H1 (cell line): ENCODE data around the gene LARGE2. TPM values are rescaled to one million over a fixed set of nuclear protein-coding genes. Genes with fewer than 3 reads are reported as not detected.
A peak's percentile ranks its signal among the peaks of the same experiment; 100 is the strongest.

Source experiments
- CTCF ChIA-PET: fragments of 300-600 bp; sonication (Branson Sonifier 250); formaldehyde crosslinking; loops from one replicate; lab custom pipeline; 2021; ENCODE audit not compliant: partially characterized antibody; lab: Charles Lee
- POLR2A ChIA-PET: fragments of 300-600 bp; sonication (Branson Sonifier 250); formaldehyde crosslinking; loops from one replicate; lab custom pipeline; 2021; ENCODE audit warnings: inconsistent platforms; ENCODE audit not compliant: partially characterized antibody; lab: Charles Lee
- DNase-seq, 2 experiments: peaks; one replicate each; pipeline versions ENCODE4 v3.0.0 to v3.0.0-alpha.2; 2010 to 2022; ENCODE audit warnings: low spot score in 2 of 2, low read depth in 1 of 2, mixed read lengths in 1 of 2
- FAIRE-seq: peaks from 2 replicates; lab custom pipeline; 2011; peaks lifted over from hg19 to GRCh38; lab: Jason Lieb, UNC
- H2AFZ ChIP-seq: 2 replicates; pipeline ENCODE4 v1.8.1; 2012; ENCODE audit warnings: low read length, inconsistent platforms
- H2AK5ac ChIP-seq: 2 replicates; pipeline ENCODE4 v1.6.1; 2013; ENCODE audit warnings: low read depth, low read length
- H2BK120ac ChIP-seq: replicated peaks from 2 replicates; pipeline ENCODE3; 2013; ENCODE audit warnings: low read depth, low read length, inconsistent platforms
- H2BK12ac ChIP-seq: 2 replicates; pipeline ENCODE4 v1.6.1; 2013; ENCODE audit warnings: low read depth, low read length
- H2BK15ac ChIP-seq: 2 replicates; pipeline ENCODE4 v1.6.1; 2013; ENCODE audit warnings: low read length
- H2BK20ac ChIP-seq: 2 replicates; pipeline ENCODE4 v1.6.1; 2013; ENCODE audit warnings: low read length
- H2BK5ac ChIP-seq: 2 replicates; pipeline ENCODE4 v1.6.1; 2013; ENCODE audit warnings: low read depth, low read length
- H3K14ac ChIP-seq: 2 replicates; pipeline ENCODE4 v1.6.1; 2013; ENCODE audit warnings: inconsistent platforms; ENCODE audit not compliant: insufficient read length
- H3K18ac ChIP-seq: 2 replicates; pipeline ENCODE4 v1.6.1; 2013; ENCODE audit warnings: low read length; ENCODE audit errors: extremely low read depth
- H3K23ac ChIP-seq: 2 replicates; pipeline ENCODE4 v1.6.1; 2013; ENCODE audit warnings: inconsistent platforms; ENCODE audit not compliant: insufficient read length
- H3K23me2 ChIP-seq: 2 replicates; pipeline ENCODE4 v1.6.1; 2013; ENCODE audit warnings: low read depth, low read length
- H3K27ac ChIP-seq: 2 replicates; pipeline ENCODE4 v1.6.1; 2011; ENCODE audit warnings: low read depth, low read length, inconsistent platforms
- H3K27me3 ChIP-seq, 4 experiments: replicated peaks in 1 of 4; 1 replicate in 1 of 4; 2 replicates in 3 of 4; pipeline versions ENCODE4 v1.6.1 to v1.8.1; 2011 to 2013; ENCODE audit warnings: low read length in 3 of 4, mild to moderate bottlenecking in 3 of 4, inconsistent platforms in 2 of 4, mixed read lengths in 2 of 4, moderate library complexity in 1 of 4; ENCODE audit not compliant: control insufficient read depth in 3 of 4, insufficient read depth in 3 of 4; ENCODE audit errors: extremely low read depth in 1 of 4
- H3K36me3 ChIP-seq, 4 experiments: 2 replicates each; pipeline versions ENCODE4 v1.6.1 to v1.8.1; 2011 to 2013; ENCODE audit warnings: mild to moderate bottlenecking in 4 of 4, low read length in 3 of 4, moderate library complexity in 2 of 4, control low read depth in 1 of 4, inconsistent platforms in 1 of 4; ENCODE audit not compliant: insufficient read depth in 4 of 4, control insufficient read depth in 2 of 4
- H3K4ac ChIP-seq: replicated peaks from 2 replicates; pipeline ENCODE3; 2013; ENCODE audit warnings: low read length, low read depth, mixed read lengths, inconsistent platforms; ENCODE audit not compliant: insufficient read length
- H3K4me1 ChIP-seq, 4 experiments: replicated peaks in 1 of 4; 1 replicate in 1 of 4; 2 replicates in 3 of 4; pipeline versions ENCODE4 v1.6.1 to v1.8.1; 2011 to 2013; ENCODE audit warnings: low read length in 3 of 4, inconsistent platforms in 2 of 4, mixed read lengths in 1 of 4; ENCODE audit not compliant: insufficient read depth in 4 of 4, control insufficient read depth in 3 of 4
- H3K4me2 ChIP-seq, 2 experiments: 2 replicates each; pipeline versions ENCODE4 v1.6.1 to v1.8.1; 2011 to 2013; ENCODE audit warnings: low read depth in 2 of 2, low read length in 2 of 2, control low read depth in 1 of 2, inconsistent platforms in 1 of 2, mild to moderate bottlenecking in 1 of 2; ENCODE audit not compliant: insufficient read depth in 1 of 2
- H3K4me3 ChIP-seq, 4 experiments: fragments of 200-600, 300-600 bp in 1 of 4; sonication (generic), shearing (Covaris generic), sonication (Bioruptor Twin) in 1 of 4; 2 replicates each; pipeline versions ENCODE4 v1.5.1 to v1.8.1; 2011 to 2016; ENCODE audit warnings: low read length in 4 of 4, low read depth in 3 of 4, control low read depth in 2 of 4, inconsistent platforms in 2 of 4, mild to moderate bottlenecking in 2 of 4, mixed read lengths in 1 of 4, moderate library complexity in 1 of 4; ENCODE audit not compliant: insufficient read depth in 2 of 4; ENCODE audit errors: extremely low read depth in 1 of 4
- H3K56ac ChIP-seq: replicated peaks from 2 replicates; pipeline ENCODE3; 2013; ENCODE audit warnings: low read depth, mild to moderate bottlenecking, mixed read lengths, low read length, inconsistent platforms; ENCODE audit not compliant: insufficient read length
- H3K79me1 ChIP-seq: 2 replicates; pipeline ENCODE4 v1.6.1; 2013; ENCODE audit warnings: low read depth, low read length, control low read depth
- H3K79me2 ChIP-seq, 2 experiments: 2 replicates each; pipeline versions ENCODE4 v1.6.1 to v1.8.1; 2012 to 2013; ENCODE audit warnings: low read length in 2 of 2, mild to moderate bottlenecking in 2 of 2, inconsistent platforms in 1 of 2; ENCODE audit not compliant: insufficient read depth in 2 of 2, control insufficient read depth in 1 of 2
- H3K9ac ChIP-seq, 4 experiments: replicated peaks in 1 of 4; 1 replicate in 1 of 4; 2 replicates in 3 of 4; pipeline versions ENCODE4 v1.6.1 to v1.8.1; 2011 to 2013; ENCODE audit warnings: low read depth in 3 of 4, low read length in 3 of 4, control low read depth in 2 of 4, mild to moderate bottlenecking in 2 of 4, moderate library complexity in 2 of 4, inconsistent platforms in 1 of 4; ENCODE audit errors: extremely low read depth in 1 of 4
- H3K9me3 ChIP-seq, 2 experiments: 2 replicates each; pipeline versions ENCODE4 v1.6.1 to v1.8.1; 2012 to 2013; ENCODE audit warnings: mild to moderate bottlenecking in 2 of 2, moderate library complexity in 2 of 2, control low read depth in 1 of 2, inconsistent platforms in 1 of 2, low read depth in 1 of 2, low read length in 1 of 2, mixed read lengths in 1 of 2; ENCODE audit not compliant: insufficient read depth in 2 of 2
- H4K20me1 ChIP-seq, 2 experiments: replicated peaks in 1 of 2; 2 replicates each; pipeline versions ENCODE3 to v1.8.1; 2011 to 2013; ENCODE audit warnings: inconsistent platforms in 2 of 2, low read length in 2 of 2, mild to moderate bottlenecking in 1 of 2; ENCODE audit not compliant: insufficient read depth in 2 of 2, control insufficient read depth in 1 of 2
- H4K5ac ChIP-seq: 2 replicates; pipeline ENCODE4 v1.6.1; 2013; ENCODE audit warnings: low read length, low read depth, mixed read lengths, inconsistent platforms; ENCODE audit not compliant: insufficient read length
- H4K8ac ChIP-seq: 2 replicates; pipeline ENCODE4 v1.8.0; 2013; ENCODE audit warnings: mild to moderate bottlenecking, moderate library complexity, low read length, inconsistent platforms; ENCODE audit not compliant: insufficient read depth; ENCODE audit errors: extremely low read depth
- H4K91ac ChIP-seq: replicated peaks from 2 replicates; pipeline ENCODE3; 2013; ENCODE audit warnings: low read length, mixed read lengths, inconsistent platforms; ENCODE audit not compliant: insufficient read length
- E2F6 ChIP-seq: IDR thresholded peaks from 2 replicates; pipeline ENCODE4 v1.6.1; 2012; ENCODE audit warnings: inconsistent platforms
- HDAC2 ChIP-seq, 2 experiments: fragments of 300-600 bp in 1 of 2; sonication (generic) in 1 of 2; IDR thresholded peaks; 2 replicates each; pipeline ENCODE4 v1.6.1; 2011 to 2012; ENCODE audit warnings: low read depth in 2 of 2, low read length in 2 of 2, mild to moderate bottlenecking in 2 of 2, moderate library complexity in 2 of 2, borderline replicate concordance in 1 of 2, inconsistent platforms in 1 of 2
- KDM4A ChIP-seq: IDR thresholded peaks from one replicate; pipeline ENCODE4 v1.7.1; 2012; ENCODE audit warnings: low read depth, mild to moderate bottlenecking, moderate library complexity, low read length, inconsistent platforms; ENCODE audit not compliant: severe bottlenecking
- RAD21 ChIP-seq, 2 experiments: IDR thresholded peaks in 1 of 2; conservative IDR thresholded peaks in 1 of 2; 2 replicates each; pipeline ENCODE4 v1.6.1; 2011; ENCODE audit warnings: low read depth in 2 of 2, low read length in 2 of 2, improper control_type of control experiment in 1 of 2, inconsistent platforms in 1 of 2, mild to moderate bottlenecking in 1 of 2, moderate library complexity in 1 of 2
- RXRA ChIP-seq: IDR thresholded peaks from 2 replicates; pipeline ENCODE4 v1.6.1; 2011; ENCODE audit warnings: low read depth, mild to moderate bottlenecking, low read length, moderate library complexity; ENCODE audit not compliant: insufficient read depth
- SIN3A ChIP-seq, 2 experiments: IDR thresholded peaks in 1 of 2; conservative IDR thresholded peaks in 1 of 2; 2 replicates each; pipeline ENCODE4 v1.6.1; 2011 to 2012; ENCODE audit warnings: low read length in 2 of 2, improper control_type of control experiment in 1 of 2, low read depth in 1 of 2, mild to moderate bottlenecking in 1 of 2
- SP1 ChIP-seq: IDR thresholded peaks from 2 replicates; pipeline ENCODE4 v1.6.1; 2011; ENCODE audit warnings: low read depth, low read length
- SRF ChIP-seq: IDR thresholded peaks from 2 replicates; pipeline ENCODE4 v1.6.1; 2011; ENCODE audit warnings: mild to moderate bottlenecking, low read depth, low read length, moderate library complexity
- TAF1 ChIP-seq: IDR thresholded peaks from 2 replicates; pipeline ENCODE4 v1.6.1; 2011; ENCODE audit warnings: mild to moderate bottlenecking, low read depth, low read length
- TBP ChIP-seq: IDR thresholded peaks from 2 replicates; pipeline ENCODE4 v1.6.1; 2011; ENCODE audit warnings: low read depth, low read length, improper control_type of control experiment
- WGBS, 2 experiments: shearing (Covaris generic) in 1 of 2; methylation state at CpG; one replicate each; pipeline versions ENCODE4 v1.1.6 to v1.1.7; 2013 to 2015; ENCODE audit warnings: low lambda C conversion rate in 2 of 2, mixed read lengths in 2 of 2, inconsistent platforms in 1 of 2, low coverage in 1 of 2, missing lambda C conversion rate in 1 of 2; ENCODE audit not compliant: insufficient replicate concordance in 2 of 2, insufficient coverage in 1 of 2, insufficient read length in 1 of 2; ENCODE audit errors: extremely low coverage in 1 of 2, missing lambda C conversion rate in 1 of 2; 5-methylcytosine and 5-hydroxymethylcytosine counted together
- polyA plus RNA-seq, 7 experiments: library from polyadenylated mRNA; depleted of rRNA in 3 of 7; stranded (reverse) in 5 of 7; unstranded in 2 of 7; fragments of >200 nt in 5 of 7; fragments of 200-250 nt in 2 of 7; gene quantifications; 1 replicate in 5 of 7; 2 replicates in 1 of 7; 4 replicates in 1 of 7; pipeline versions ENCODE4 v1.2.1 to v1.2.3, GENCODE V29; 2011 to 2013; ENCODE audit warnings: missing spikeins in 2 of 7, mixed read lengths in 2 of 7
- total RNA-seq: library from RNA; stranded (reverse); fragmentation: NEBNext Ultra II Directional; extraction: Animal tissue kit (Norgen Biotek cat#: 25700); gene quantifications from 2 replicates; pipeline ENCODE4 v1.2.1, GENCODE V29; 2021

Gene LARGE2
- total and polyA plus RNA-seq, 2 of the 8 experiments (the other 6 are each of a cell fraction or from before 2014, with no cell fraction given): 111 to 137 TPM

GRCh38 chr11:45896422-45896984 is 26.0 kb upstream of the LARGE2 start:
- Histone ChIP-seq H2BK20ac (no peak overlapping the region), H2BK120ac (no peak overlapping the region), H3K27ac (no peak overlapping the region), H4K91ac (no peak overlapping the region), H4K5ac (no peak overlapping the region), H3K79me1 (peaks cover 2% of the 10 kb centered on the region), H3K4ac (no peak overlapping the region), H3K27me3 (peaks cover 0 to 5% (median 2%) of the 10 kb centered on the region in 4 experiments; a peak in 1 of 7 replicates), H2AFZ (no peak overlapping the region), H2BK12ac (no peak overlapping the region), H3K23me2 (peaks cover 8% of the 10 kb centered on the region), H2BK5ac (no peak overlapping the region), H3K23ac (no peak overlapping the region), H2AK5ac (no peak overlapping the region), H3K56ac (no peak overlapping the region), H4K8ac (no peak overlapping the region; the same call in 1 of the 2 replicates), H3K14ac (no peak overlapping the region), H3K79me2 (no peaks in the 10 kb centered on the region), H4K20me1 (peaks cover 9 to 15% of the 10 kb centered on the region in 2 experiments), H3K4me2 (peak overlapping the region; percentile 42 to 67; a peak in 3 of 4 replicates), H3K9me3 (no peaks in the 10 kb centered on the region), H3K4me1 (peaks cover 0 to 30% (median 22%) of the 10 kb centered on the region in 4 experiments; a peak in 6 of 7 replicates), H2BK15ac (no peak overlapping the region), H3K4me3 (peak overlapping the region in 1 of 4 experiments; percentile 42; a peak in 2 of 8 replicates), H3K36me3 (no peaks in the 10 kb centered on the region), H3K9ac (no peak overlapping the region), H3K18ac (no peak overlapping the region)
- FAIRE-seq: no peak
- DNase-seq: peak in 1 of 2 experiments; percentile 84
- WGBS, 2 experiments: 28% methylated on average over 17 of the region's 19 CpGs; no CpG with 5 or more reads in 1 of the 2 experiments
- CTCF ChIA-PET: interaction anchor here (0.8 to 7.7 kb wide), 8 partner anchors 12 to 471 kb away, joined by 3 to 69 read pairs (median 3); no protein-coding TSS in a partner anchor
- POLR2A ChIA-PET: interaction anchor here (1.1 to 3.8 kb wide), 7 partner anchors 10 to 50 kb away, joined by 3 to 21 read pairs (median 4); partner anchors contain the start of genes CRY2, LARGE2 and PEX16
- peak; percentile 54; the same call in 1 of the 2 replicates for TF ChIP-seq SRF
- TF ChIP-seq HDAC2 (IDR thresholded peaks at IDR 0.05; ENCODE audit: borderline replicate concordance in 1 of 2, low read depth in 2 of 2, low read length in 2 of 2): peak in 1 of 2 experiments; percentile 45; a peak in 1 of 4 replicates
- peak; percentile 79 for TF ChIP-seq TBP
- TF ChIP-seq RXRA: no peak
- no peak for TF ChIP-seq SP1
- peak; percentile 40; the same call in 1 of the 2 replicates for TF ChIP-seq E2F6
- TF ChIP-seq KDM4A: no peak
- peak; percentile 29; the same call in 1 of the 2 replicates for TF ChIP-seq TAF1
- TF ChIP-seq RAD21 (IDR thresholded peaks at IDR 0.05 in 1 of 2, conservative IDR thresholded peaks at IDR 0.05 in 1 of 2; ENCODE audit: low read depth in 2 of 2, low read length in 2 of 2): 0 out of 4 replicates have a peak, but pooled peaks of 1 of the 2 experiments have one; percentile 0
- peak; percentile 25 to 47; a peak in 1 of 4 replicates for TF ChIP-seq SIN3A (conservative IDR thresholded peaks at IDR 0.05 in 1 of 2, IDR thresholded peaks at IDR 0.05 in 1 of 2; ENCODE audit: low read depth in 1 of 2, low read length in 2 of 2)
